ENCODE data around the gene DNM2. TPM values are rescaled to one million over a fixed set of nuclear protein-coding genes. Genes with fewer than 3 reads are reported as not detected.
A peak's percentile ranks its signal among the peaks of the same experiment; 100 is the strongest.

DNM2 gene
- total RNA-seq, 1 experiment from 2014 or later = 125 TPM

GRCh38 chr19:10681658-10682057 is 36.2 kb upstream of the DNM2 start:
- DNase-seq (ENCODE audit: low read depth, low spot score) (no peak), ATAC-seq (no peak)
- Histone ChIP-seq H3K36me3 (ENCODE audit: control insufficient read depth, insufficient read depth, low read length) (peaks cover 27% of the 10 kb centered on the region), H3K27ac (ENCODE audit: low read length) (no peak overlapping the region), H3K4me1 (ENCODE audit: control insufficient read depth, insufficient read depth, low read length) (no peaks in the 10 kb centered on the region), H3K27me3 (ENCODE audit: control insufficient read depth, insufficient read depth, low read length) (no peaks in the 10 kb centered on the region), H3K4me3 (ENCODE audit: low read depth in 2 of 2, low read length in 2 of 2) (no peak overlapping the region), H3K9me3 (ENCODE audit: control insufficient read depth, insufficient read depth, low read depth, low read length) (no peaks in the 10 kb centered on the region)
- intact Hi-C loops (cut with micrococcal nuclease; ENCODE audit: unreplicated experiment) = no loop called here
- TSS peak; percentile 66 for BruUV-seq (replicated peaks)
- no peak for TF ChIP-seq POLR2AphosphoS5 (IDR thresholded peaks at IDR 0.05; ENCODE audit: low read depth, low read length)
- TF ChIP-seq, protein P1, sequence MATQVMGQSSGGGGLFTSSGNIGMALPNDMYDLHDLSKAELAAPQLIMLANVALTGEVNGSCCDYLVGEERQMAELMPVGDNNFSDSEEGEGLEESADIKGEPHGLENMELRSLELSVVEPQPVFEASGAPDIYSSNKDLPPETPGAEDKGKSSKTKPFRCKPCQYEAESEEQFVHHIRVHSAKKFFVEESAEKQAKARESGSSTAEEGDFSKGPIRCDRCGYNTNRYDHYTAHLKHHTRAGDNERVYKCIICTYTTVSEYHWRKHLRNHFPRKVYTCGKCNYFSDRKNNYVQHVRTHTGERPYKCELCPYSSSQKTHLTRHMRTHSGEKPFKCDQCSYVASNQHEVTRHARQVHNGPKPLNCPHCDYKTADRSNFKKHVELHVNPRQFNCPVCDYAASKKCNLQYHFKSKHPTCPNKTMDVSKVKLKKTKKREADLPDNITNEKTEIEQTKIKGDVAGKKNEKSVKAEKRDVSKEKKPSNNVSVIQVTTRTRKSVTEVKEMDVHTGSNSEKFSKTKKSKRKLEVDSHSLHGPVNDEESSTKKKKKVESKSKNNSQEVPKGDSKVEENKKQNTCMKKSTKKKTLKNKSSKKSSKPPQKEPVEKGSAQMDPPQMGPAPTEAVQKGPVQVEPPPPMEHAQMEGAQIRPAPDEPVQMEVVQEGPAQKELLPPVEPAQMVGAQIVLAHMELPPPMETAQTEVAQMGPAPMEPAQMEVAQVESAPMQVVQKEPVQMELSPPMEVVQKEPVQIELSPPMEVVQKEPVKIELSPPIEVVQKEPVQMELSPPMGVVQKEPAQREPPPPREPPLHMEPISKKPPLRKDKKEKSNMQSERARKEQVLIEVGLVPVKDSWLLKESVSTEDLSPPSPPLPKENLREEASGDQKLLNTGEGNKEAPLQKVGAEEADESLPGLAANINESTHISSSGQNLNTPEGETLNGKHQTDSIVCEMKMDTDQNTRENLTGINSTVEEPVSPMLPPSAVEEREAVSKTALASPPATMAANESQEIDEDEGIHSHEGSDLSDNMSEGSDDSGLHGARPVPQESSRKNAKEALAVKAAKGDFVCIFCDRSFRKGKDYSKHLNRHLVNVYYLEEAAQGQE (IDR thresholded peaks at IDR 0.05; ENCODE audit: insufficient read depth in 1 of 2, low read depth in 2 of 2, low read length in 1 of 2) = no peak
- no peak for TF ChIP-seq SIN3A (IDR thresholded peaks at IDR 0.05; ENCODE audit: borderline replicate concordance, insufficient read depth, low read depth, low read length)
- TF ChIP-seq, protein P2, sequence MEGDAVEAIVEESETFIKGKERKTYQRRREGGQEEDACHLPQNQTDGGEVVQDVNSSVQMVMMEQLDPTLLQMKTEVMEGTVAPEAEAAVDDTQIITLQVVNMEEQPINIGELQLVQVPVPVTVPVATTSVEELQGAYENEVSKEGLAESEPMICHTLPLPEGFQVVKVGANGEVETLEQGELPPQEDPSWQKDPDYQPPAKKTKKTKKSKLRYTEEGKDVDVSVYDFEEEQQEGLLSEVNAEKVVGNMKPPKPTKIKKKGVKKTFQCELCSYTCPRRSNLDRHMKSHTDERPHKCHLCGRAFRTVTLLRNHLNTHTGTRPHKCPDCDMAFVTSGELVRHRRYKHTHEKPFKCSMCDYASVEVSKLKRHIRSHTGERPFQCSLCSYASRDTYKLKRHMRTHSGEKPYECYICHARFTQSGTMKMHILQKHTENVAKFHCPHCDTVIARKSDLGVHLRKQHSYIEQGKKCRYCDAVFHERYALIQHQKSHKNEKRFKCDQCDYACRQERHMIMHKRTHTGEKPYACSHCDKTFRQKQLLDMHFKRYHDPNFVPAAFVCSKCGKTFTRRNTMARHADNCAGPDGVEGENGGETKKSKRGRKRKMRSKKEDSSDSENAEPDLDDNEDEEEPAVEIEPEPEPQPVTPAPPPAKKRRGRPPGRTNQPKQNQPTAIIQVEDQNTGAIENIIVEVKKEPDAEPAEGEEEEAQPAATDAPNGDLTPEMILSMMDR (IDR thresholded peaks at IDR 0.05) = no peak
- no peak for TF ChIP-seq TCF7L2 (IDR thresholded peaks at IDR 0.05; ENCODE audit: low read depth, low read length)
- in situ Hi-C loops (cut with HindIII; ENCODE audit: low pct_unique_long_range_greater_than_20kb, low sequenced_read_pairs) = no loop called here
- CTCF ChIA-PET = no interaction called here
- POLR2A ChIA-PET = no interaction called here

GRCh38 chr19:10682397-10683063 is 35.3 kb upstream of the DNM2 start:
- H3K36me3 ChIP-seq (ENCODE audit: control insufficient read depth, insufficient read depth, low read length) = peaks cover 26% of the 10 kb centered on the region
- no peak overlapping the region for H3K4me3 ChIP-seq (ENCODE audit: low read depth in 2 of 2, low read length in 2 of 2)
- ATAC-seq = 0 out of 2 replicates have a peak, but pooled peaks have one; percentile 40
- no peaks in the 10 kb centered on the region for H3K27me3 ChIP-seq (ENCODE audit: control insufficient read depth, insufficient read depth, low read length)
- in situ Hi-C loops (cut with HindIII; ENCODE audit: low pct_unique_long_range_greater_than_20kb, low sequenced_read_pairs) = no loop called here
- no peak for DNase-seq (ENCODE audit: low read depth, low spot score)
- ChIA-PET POLR2A (no interaction called here), CTCF (no interaction called here)
- no TSS peak for BruUV-seq (replicated peaks)
- H3K4me1 ChIP-seq (ENCODE audit: control insufficient read depth, insufficient read depth, low read length) = no peaks in the 10 kb centered on the region
- intact Hi-C loops (cut with micrococcal nuclease; ENCODE audit: unreplicated experiment) = no loop called here
- no peak overlapping the region for H3K27ac ChIP-seq (ENCODE audit: low read length)
- TF ChIP-seq, protein P1 (IDR thresholded peaks at IDR 0.05; ENCODE audit: insufficient read depth in 1 of 2, low read depth in 2 of 2, low read length in 1 of 2) = no peak
- TF ChIP-seq SIN3A (IDR thresholded peaks at IDR 0.05; ENCODE audit: borderline replicate concordance, insufficient read depth, low read depth, low read length) = no peak
- TF ChIP-seq TCF7L2 (IDR thresholded peaks at IDR 0.05; ENCODE audit: low read depth, low read length) = no peak
- TF ChIP-seq POLR2AphosphoS5 (IDR thresholded peaks at IDR 0.05; ENCODE audit: low read depth, low read length) = no peak
- TF ChIP-seq, protein P2 (IDR thresholded peaks at IDR 0.05) = no peak
- H3K9me3 ChIP-seq (ENCODE audit: control insufficient read depth, insufficient read depth, low read depth, low read length) = no peaks in the 10 kb centered on the region
